H9 (cell line): ENCODE measurements around the gene OR2B2. TPM values are rescaled to one million over a fixed set of nuclear protein-coding genes. Genes with fewer than 3 reads are reported as not detected.

Experiments
- DNase-seq: peaks from one replicate; pipeline ENCODE4 v3.0.0-alpha.2; 2017
- H2AFZ ChIP-seq: one replicate; pipeline ENCODE4 v1.6.1; 2013; ENCODE audit warnings: mild to moderate bottlenecking, low read length, control low read depth, moderate library complexity
- H2AK5ac ChIP-seq: 2 replicates; pipeline ENCODE4 v1.6.1; 2013; ENCODE audit warnings: low read length, control low read depth, mixed read lengths; ENCODE audit not compliant: insufficient read length
- H2BK120ac ChIP-seq: one replicate; pipeline ENCODE4 v1.6.1; 2013; ENCODE audit warnings: low read depth, mild to moderate bottlenecking, low read length, control low read depth, inconsistent platforms; ENCODE audit not compliant: poor library complexity, severe bottlenecking
- H2BK12ac ChIP-seq: 2 replicates; pipeline ENCODE4 v1.6.1; 2013; ENCODE audit warnings: low read length, control low read depth, mixed read lengths, low read depth; ENCODE audit not compliant: insufficient read length
- H2BK15ac ChIP-seq: 2 replicates; pipeline ENCODE4 v1.6.1; 2013; ENCODE audit warnings: low read depth, low read length, control low read depth
- H2BK20ac ChIP-seq: one replicate; pipeline ENCODE4 v1.6.1; 2013; ENCODE audit warnings: low read depth, mild to moderate bottlenecking, low read length, control low read depth, inconsistent platforms; ENCODE audit not compliant: poor library complexity, severe bottlenecking
- H2BK5ac ChIP-seq: 2 replicates; pipeline ENCODE4 v1.6.1; 2013; ENCODE audit warnings: low read length, control low read depth, mixed read lengths; ENCODE audit not compliant: insufficient read length
- H3K14ac ChIP-seq: 2 replicates; pipeline ENCODE4 v1.6.1; 2013; ENCODE audit warnings: low read length, control low read depth; ENCODE audit not compliant: insufficient read depth
- H3K18ac ChIP-seq: 2 replicates; pipeline ENCODE4 v1.6.1; 2013; ENCODE audit warnings: low read depth, mild to moderate bottlenecking, mixed read lengths, low read length, control low read depth; ENCODE audit not compliant: insufficient read length
- H3K23ac ChIP-seq: 2 replicates; pipeline ENCODE4 v1.6.1; 2013; ENCODE audit warnings: low read length, control low read depth, mixed read lengths, low read depth; ENCODE audit not compliant: insufficient read length
- H3K23me2 ChIP-seq: 2 replicates; pipeline ENCODE4 v1.6.1; 2013; ENCODE audit warnings: low read depth, mild to moderate bottlenecking, mixed read lengths, low read length, control low read depth; ENCODE audit not compliant: insufficient read length, poor library complexity, severe bottlenecking
- H3K27ac ChIP-seq: 2 replicates; pipeline ENCODE4 v1.5.1; 2013; ENCODE audit warnings: low read length, control low read depth, mixed read lengths, low read depth; ENCODE audit not compliant: insufficient read length
- H3K27me3 ChIP-seq: 2 replicates; pipeline ENCODE4 v1.6.1; 2013; ENCODE audit warnings: low read length, control low read depth, inconsistent platforms; ENCODE audit not compliant: insufficient read depth
- H3K4ac ChIP-seq: 2 replicates; pipeline ENCODE4 v1.6.1; 2013; ENCODE audit warnings: low read depth, mild to moderate bottlenecking, control low read depth, inconsistent platforms, low read length, moderate library complexity
- H3K4me1 ChIP-seq: 2 replicates; pipeline ENCODE4 v1.6.1; 2013; ENCODE audit warnings: low read length, control low read depth, inconsistent platforms; ENCODE audit not compliant: insufficient read depth
- H3K4me2 ChIP-seq: 2 replicates; pipeline ENCODE4 v1.6.1; 2013; ENCODE audit warnings: low read length, control low read depth, mixed read lengths; ENCODE audit not compliant: insufficient read length, insufficient read depth
- H3K56ac ChIP-seq: 2 replicates; pipeline ENCODE4 v1.6.1; 2013; ENCODE audit warnings: low read depth, mild to moderate bottlenecking, mixed read lengths, low read length, control low read depth; ENCODE audit not compliant: insufficient read length
- H3K79me1 ChIP-seq: 2 replicates; pipeline ENCODE4 v1.6.1; 2013; ENCODE audit warnings: low read depth, mild to moderate bottlenecking, moderate library complexity, low read length, control low read depth, inconsistent platforms; ENCODE audit not compliant: insufficient read depth, poor library complexity, severe bottlenecking
- H3K79me2 ChIP-seq: 2 replicates; pipeline ENCODE4 v1.6.1; 2013; ENCODE audit warnings: low read length, control low read depth, inconsistent platforms; ENCODE audit not compliant: insufficient read depth
- H3K9ac ChIP-seq: 2 replicates; pipeline ENCODE4 v1.6.1; 2013; ENCODE audit warnings: low read length, control low read depth, mixed read lengths; ENCODE audit not compliant: insufficient read length; ENCODE audit errors: extremely low read depth
- H3K9me3 ChIP-seq: one replicate; pipeline ENCODE4 v1.6.1; 2013; ENCODE audit warnings: low read depth, low read length, inconsistent platforms; ENCODE audit not compliant: control insufficient read depth
- H3T11ph ChIP-seq: one replicate; pipeline ENCODE4 v1.6.1; 2013; ENCODE audit warnings: mild to moderate bottlenecking, low read length, control low read depth, inconsistent platforms
- H4K20me1 ChIP-seq: one replicate; pipeline ENCODE4 v1.6.1; 2013; ENCODE audit not compliant: control insufficient read depth, insufficient read length, insufficient read depth
- H4K5ac ChIP-seq: 2 replicates; pipeline ENCODE4 v1.6.1; 2013; ENCODE audit warnings: low read depth, mild to moderate bottlenecking, mixed read lengths, low read length, control low read depth; ENCODE audit not compliant: insufficient read length
- H4K8ac ChIP-seq: replicated peaks from 2 replicates; pipeline ENCODE4 v1.6.1; 2013; ENCODE audit warnings: low read length, control low read depth, mixed read lengths, low read depth; ENCODE audit not compliant: insufficient read length
- H4K91ac ChIP-seq: 2 replicates; pipeline ENCODE4 v1.6.1; 2013; ENCODE audit warnings: low read depth, mild to moderate bottlenecking, moderate library complexity, mixed read lengths, low read length, control low read depth; ENCODE audit not compliant: insufficient read length
- H3K27ac Mint-ChIP-seq, 3 experiments: 2 replicates in 2 of 3; 3 replicates in 1 of 3; pipeline ENCODE4 v1.8.0; 2020 to 2021; ENCODE audit warnings: mixed read lengths in 3 of 3, mild to moderate bottlenecking in 1 of 3, moderate library complexity in 1 of 3
- H3K27me3 Mint-ChIP-seq: 2 replicates; pipeline ENCODE4 v1.8.0; 2021; ENCODE audit warnings: low read depth, mild to moderate bottlenecking, moderate library complexity, mixed read lengths
- H3K36me3 Mint-ChIP-seq, 3 experiments: 2 replicates in 2 of 3; 3 replicates in 1 of 3; pipeline ENCODE4 v1.8.0; 2020 to 2021; ENCODE audit warnings: low read depth in 3 of 3, mixed read lengths in 3 of 3; ENCODE audit not compliant: insufficient read depth in 1 of 3
- H3K4me1 Mint-ChIP-seq, 2 experiments: 2 replicates each; pipeline ENCODE4 v1.8.0; 2020; ENCODE audit warnings: mixed read lengths in 2 of 2
- H3K4me3 Mint-ChIP-seq, 2 experiments: 2 replicates in 1 of 2; 3 replicates in 1 of 2; pipeline ENCODE4 v1.8.0; 2020 to 2021; ENCODE audit warnings: mild to moderate bottlenecking in 2 of 2, mixed read lengths in 2 of 2, moderate library complexity in 1 of 2
- H3K9me3 Mint-ChIP-seq, 2 experiments: 2 replicates in 1 of 2; 3 replicates in 1 of 2; pipeline ENCODE4 v1.8.0; 2020; ENCODE audit warnings: mild to moderate bottlenecking in 2 of 2, mixed read lengths in 2 of 2, moderate library complexity in 1 of 2
- CTCF ChIP-seq: fragments of 200-600 bp; sonication (generic); conservative IDR thresholded peaks from 3 replicates; pipeline ENCODE4 v1.8.0; 2021; ENCODE audit warnings: antibody characterized with exemption, mild to moderate bottlenecking
- WGBS: extraction: QIAGEN DNeasy Blood & Tissue Kit; methylation state at CpG from one replicate; pipeline ENCODE4 v1.1.7; 2013; ENCODE audit warnings: missing lambda C conversion rate, low lambda C conversion rate, mixed read lengths; ENCODE audit not compliant: insufficient read length; ENCODE audit errors: extremely low coverage; 5-methylcytosine and 5-hydroxymethylcytosine counted together
- total RNA-seq: library from RNA; stranded (reverse); gene quantifications from 2 replicates; pipeline ENCODE4 v1.2.1, GENCODE V29; 2021

The OR2B2 gene
- total RNA-seq, 1 experiment from 2014 or later: not detected

GRCh38 chr6:27924179-27924578 lies 12.0 kb upstream of the OR2B2 start:
- Histone ChIP-seq H2BK120ac (no peak overlapping the region), H4K8ac (no peak overlapping the region), H3K9ac (no peak overlapping the region), H3K4me1 (no peaks in the 10 kb centered on the region), H2AFZ (no peak overlapping the region), H4K20me1 (no peaks in the 10 kb centered on the region), H3K4ac (no peak overlapping the region), H3K27ac (no peak overlapping the region), H2BK15ac (no peak overlapping the region), H3K23ac (no peak overlapping the region), H2BK12ac (no peak overlapping the region), H3K9me3 (no peaks in the 10 kb centered on the region), H3K4me2 (no peak overlapping the region), H3K23me2 (no peaks in the 10 kb centered on the region), H3K79me2 (no peaks in the 10 kb centered on the region), H3K18ac (no peak overlapping the region), H4K5ac (no peak overlapping the region), H2BK20ac (no peak overlapping the region), H3K14ac (no peak overlapping the region), H3K79me1 (no peaks in the 10 kb centered on the region), H3K56ac (no peak overlapping the region), H3T11ph (no peak overlapping the region), H2BK5ac (no peak overlapping the region), H2AK5ac (no peak overlapping the region), H4K91ac (no peak overlapping the region), H3K27me3 (no peaks in the 10 kb centered on the region)
- DNase-seq: no peak
- no peak overlapping the region for H3K4me3 Mint-ChIP-seq
- H3K36me3 Mint-ChIP-seq: peaks cover 8 to 9% (median 9%) of the 10 kb centered on the region in 3 experiments; a peak in 5 of 7 replicates
- no peak for TF ChIP-seq CTCF
- no peak overlapping the region for H3K27ac Mint-ChIP-seq
- no peaks in the 10 kb centered on the region for H3K4me1 Mint-ChIP-seq
- no peaks in the 10 kb centered on the region; the same call in 1 of the 2 replicates for H3K27me3 Mint-ChIP-seq
- peaks cover 11% of the 10 kb centered on the region in 2 experiments for H3K9me3 Mint-ChIP-seq
- WGBS: no CpG with 5 or more reads among the region's 6 CpGs
